GM12878 (cell line): ENCODE data around the gene MLF1. TPM values are rescaled to one million over a fixed set of nuclear protein-coding genes. Genes with fewer than 3 reads are reported as not detected.

ENCODE experiments used
- ATAC-seq: fragments of 200-7000 bp; cut with Tn5 transposase; 3 replicates; pipeline ENCODE4 v1.9.1; 2020; ENCODE audit warnings: mild to moderate bottlenecking, moderate library complexity
- BruUV-seq: library from RNA; stranded (reverse); fragments of 400-500 nt; replicated peaks from 2 replicates; lab custom pipeline; 2021; lab: Mats Ljungman, UMichigan
- CTCF ChIA-PET: fragments of 300-600 bp; sonication (Branson Sonifier 250); formaldehyde crosslinking; extraction: SDS; loops from one replicate; lab custom pipeline; 2021; ENCODE audit warnings: inconsistent platforms; lab: Yijun Ruan, JAX
- POLR2A ChIA-PET: fragments of 350-600 bp; formaldehyde crosslinking; extraction: SDS; loops from one replicate; lab custom pipeline; 2021; ENCODE audit warnings: inconsistent platforms; lab: Charles Lee
- RAD21 ChIA-PET: fragments of 300-600 bp; sonication (Branson Sonifier 250); formaldehyde crosslinking; loops from one replicate; lab custom pipeline; 2023; ENCODE audit warnings: antibody characterized with exemption; ENCODE audit not compliant: unreplicated experiment; lab: Charles Lee
- SMC1A ChIA-PET: fragments of 300-600 bp; sonication (Branson Sonifier 250); formaldehyde crosslinking; loops from one replicate; lab custom pipeline; 2023; ENCODE audit not compliant: unreplicated experiment, uncharacterized antibody; lab: Charles Lee
- DNase-seq: peaks from one replicate; pipeline ENCODE4 v3.0.0-alpha.2; 2011; ENCODE audit warnings: low read depth, low spot score
- FAIRE-seq: peaks from 3 replicates; lab custom pipeline; 2011; peaks lifted over from hg19 to GRCh38; lab: Jason Lieb, UNC
- H2AFZ ChIP-seq: 2 replicates; pipeline ENCODE4 v1.6.0; 2011; ENCODE audit warnings: low read depth, low read length, control low read depth; ENCODE audit not compliant: control insufficient read depth
- H3K27ac ChIP-seq: 2 replicates; pipeline ENCODE4 v1.5.1; 2011; ENCODE audit warnings: control low read depth; ENCODE audit not compliant: control insufficient read depth, insufficient read depth
- H3K27me3 ChIP-seq, 2 experiments: replicated peaks in 1 of 2; 2 replicates each; pipeline versions ENCODE4 v1.6.0 to v1.6.1; 2011; ENCODE audit warnings: low read length in 1 of 2; ENCODE audit not compliant: control insufficient read depth in 2 of 2, insufficient read depth in 2 of 2
- H3K36me3 ChIP-seq, 2 experiments: 2 replicates each; pipeline ENCODE4 v1.5.1; 2011; ENCODE audit warnings: low read length in 1 of 2; ENCODE audit not compliant: control insufficient read depth in 2 of 2, insufficient read depth in 2 of 2
- H3K4me1 ChIP-seq: 2 replicates; pipeline ENCODE4 v1.6.1; 2011; ENCODE audit warnings: mild to moderate bottlenecking, low read length, moderate library complexity, mixed read lengths; ENCODE audit not compliant: control insufficient read depth, insufficient read depth
- H3K4me2 ChIP-seq: 2 replicates; pipeline ENCODE4 v1.6.0; 2011; ENCODE audit warnings: control low read depth; ENCODE audit not compliant: control insufficient read depth, insufficient read depth
- H3K4me3 ChIP-seq: fragments of 200-600 bp; sonication (generic); 2 replicates; pipeline ENCODE4 v1.5.1; 2016
- H3K79me2 ChIP-seq: 2 replicates; pipeline ENCODE4 v1.6.0; 2011; ENCODE audit warnings: low read length; ENCODE audit not compliant: control insufficient read depth, insufficient read depth
- H3K9ac ChIP-seq: 2 replicates; pipeline ENCODE4 v1.8.0; 2011; ENCODE audit warnings: low read length, control low read depth, mixed read lengths; ENCODE audit not compliant: control insufficient read depth, insufficient read depth
- H3K9me3 ChIP-seq: replicated peaks from 3 replicates; pipeline ENCODE4 v1.5.1; 2011; ENCODE audit warnings: mild to moderate bottlenecking, low read length; ENCODE audit not compliant: control insufficient read depth, insufficient read depth
- H4K20me1 ChIP-seq: 2 replicates; pipeline ENCODE4 v1.6.0; 2011; ENCODE audit not compliant: control insufficient read depth, insufficient read depth
- ATF2 ChIP-seq: IDR thresholded peaks from 2 replicates; pipeline ENCODE4 v1.6.1; 2012; ENCODE audit warnings: low read length, inconsistent platforms
- CBFB ChIP-seq: IDR thresholded peaks from 2 replicates; pipeline ENCODE4 v1.6.1; 2016; ENCODE audit warnings: antibody characterized with exemption, low read depth
- ETV6 ChIP-seq, 2 experiments: fragments of 450-650 bp in 1 of 2; IDR thresholded peaks in 1 of 2; conservative IDR thresholded peaks in 1 of 2; 2 replicates each; pipeline ENCODE4 v1.6.1; 2014; ENCODE audit warnings: antibody characterized with exemption in 1 of 2, borderline replicate concordance in 1 of 2, low read depth in 1 of 2, mild to moderate bottlenecking in 1 of 2, moderate library complexity in 1 of 2
- FOXM1 ChIP-seq: IDR thresholded peaks from 2 replicates; pipeline ENCODE4 v1.6.1; 2012; ENCODE audit warnings: low read depth, mild to moderate bottlenecking, inconsistent platforms, low read length, moderate library complexity
- LARP7 ChIP-seq: fragments of 450-650 bp; IDR thresholded peaks from 2 replicates; pipeline ENCODE4 v1.6.1; 2017; ENCODE audit warnings: mild to moderate bottlenecking
- MTA2 ChIP-seq: fragments of 450-650 bp; IDR thresholded peaks from 2 replicates; pipeline ENCODE4 v1.6.1; 2016; ENCODE audit warnings: low read depth, mild to moderate bottlenecking, moderate library complexity
- NFIC ChIP-seq: IDR thresholded peaks from 2 replicates; pipeline ENCODE4 v1.6.1; 2012; ENCODE audit warnings: low read depth, mild to moderate bottlenecking, inconsistent platforms, low read length, moderate library complexity
- NFXL1 ChIP-seq: fragments of 450-650 bp; IDR thresholded peaks from 2 replicates; pipeline ENCODE4 v1.6.1; 2017; ENCODE audit warnings: antibody characterized with exemption, mild to moderate bottlenecking, borderline replicate concordance
- PAX5 ChIP-seq: IDR thresholded peaks from 2 replicates; pipeline ENCODE4 v1.6.1; 2011; ENCODE audit warnings: low read depth, low read length, borderline replicate concordance
- PAX8 ChIP-seq: fragments of 450-650 bp; IDR thresholded peaks from 2 replicates; pipeline ENCODE4 v1.6.1; 2017; ENCODE audit warnings: mild to moderate bottlenecking, moderate library complexity
- PBX3 ChIP-seq: IDR thresholded peaks from 2 replicates; pipeline ENCODE4 v1.6.1; 2011; ENCODE audit warnings: mild to moderate bottlenecking, low read depth, low read length, moderate library complexity; ENCODE audit not compliant: insufficient replicate concordance
- PML ChIP-seq: IDR thresholded peaks from 2 replicates; pipeline ENCODE4 v1.6.1; 2012; ENCODE audit warnings: low read length, inconsistent platforms
- RCOR1 ChIP-seq: conservative IDR thresholded peaks from 2 replicates; pipeline ENCODE4 v1.6.1; 2012; ENCODE audit warnings: low read depth, low read length, improper control_type of control experiment
- SUZ12 ChIP-seq: fragments of 200-600 bp; sonication (generic); IDR thresholded peaks from one replicate; pipeline ENCODE4 v1.6.1; 2018; ENCODE audit warnings: antibody characterized with exemption, mild to moderate bottlenecking; ENCODE audit not compliant: unreplicated experiment
- YBX1 ChIP-seq: fragments of 450-650 bp; IDR thresholded peaks from 2 replicates; pipeline ENCODE4 v1.6.1; 2016; ENCODE audit warnings: antibody characterized with exemption
- ZBED1 ChIP-seq: IDR thresholded peaks from 2 replicates; pipeline ENCODE4 v1.6.1; 2016; ENCODE audit warnings: borderline replicate concordance
- ZBTB4 ChIP-seq: fragments of 450-650 bp; formaldehyde crosslinking; IDR thresholded peaks from 2 replicates; pipeline ENCODE4 v1.4.0; 2022; ENCODE audit warnings: mild to moderate bottlenecking, moderate library complexity
- WGBS: methylation state at CpG from one replicate; pipeline ENCODE4 v1.1.6; 2016; ENCODE audit warnings: low lambda C conversion rate; ENCODE audit not compliant: insufficient replicate concordance, insufficient coverage; ENCODE audit errors: missing lambda C conversion rate; 5-methylcytosine and 5-hydroxymethylcytosine counted together
- in situ Hi-C: fragments of 300-500 bp; cut with MboI; formaldehyde crosslinking; loops from 9 replicates; pipeline ENCODE4 v1.14.3; 2018; ENCODE audit warnings: mixed read lengths
- intact Hi-C: fragments of 100-400 bp; cut with micrococcal nuclease; formaldehyde crosslinking; loops from one replicate; pipeline ENCODE4 v1.14.2; 2022; ENCODE audit not compliant: unreplicated experiment
- polyA plus RNA-seq, 11 experiments: library from polyadenylated mRNA; depleted of rRNA in 4 of 11; unstranded in 6 of 11; stranded (reverse) in 5 of 11; fragments of >200 nt; fragmentation: Nextera tagmentation in 4 of 11; fragmentation: Illumina TruSeq in 1 of 11; extraction: Ambion mirVana in 4 of 11; extraction: Trizol in 1 of 11; gene quantifications; 1 replicate in 1 of 11; 2 replicates in 10 of 11; pipeline versions ENCODE4 v1.2.1 to v1.2.3, GENCODE V29; 2011 to 2016; ENCODE audit warnings: inconsistent platforms in 2 of 11, missing spikeins in 2 of 11, low read depth in 1 of 11
- total RNA-seq, 4 experiments: library from RNA; depleted of rRNA in 3 of 4; stranded (reverse); fragments of >200 nt in 3 of 4; fragmentation: Illumina TruSeq in 1 of 4; extraction: Trizol in 1 of 4; gene quantifications; 2 replicates each; pipeline versions ENCODE4 v1.2.1 to v1.2.3, GENCODE V29; 2013 to 2021
- TF ChIP-seq, protein P1 (sequence below): fragments of 450-650 bp; IDR thresholded peaks from 2 replicates; pipeline ENCODE4 v1.6.1; 2017; ENCODE audit warnings: borderline replicate concordance
- TF ChIP-seq, protein P2 (sequence below): IDR thresholded peaks from 2 replicates; pipeline ENCODE4 v1.6.1; 2011; ENCODE audit warnings: low read depth, low read length, improper control_type of control experiment, borderline replicate concordance

MLF1 gene
- total and polyA plus RNA-seq, 10 of the 15 experiments (the other 5 are each of a cell fraction or from before 2014, with no cell fraction given): 0.19 to 0.69 (median 0.40) TPM; not detected in 2

- SMC1A ChIA-PET: no interaction called here
- Histone ChIP-seq H3K9ac (no peak overlapping the region), H4K20me1 (no peaks in the 10 kb centered on the region), H3K27me3 (no peaks in the 10 kb centered on the region), H3K9me3 (no peaks in the 10 kb centered on the region), H2AFZ (no peak overlapping the region), H3K4me2 (no peak overlapping the region), H3K36me3 (no peaks in the 10 kb centered on the region), H3K27ac (no peak overlapping the region), H3K4me3 (no peak overlapping the region), H3K4me1 (no peaks in the 10 kb centered on the region), H3K79me2 (no peaks in the 10 kb centered on the region)
- POLR2A ChIA-PET: no interaction called here
- in situ Hi-C loops: no loop called here
- intact Hi-C loops: no loop called here
- FAIRE-seq (peak; percentile 81), ATAC-seq (no peak), DNase-seq (no peak)
- no TSS peak for BruUV-seq
- RAD21 ChIA-PET: no interaction called here
- CTCF ChIA-PET: no interaction called here
- TF ChIP-seq LARP7: no peak
- TF ChIP-seq PBX3: no peak
- no peak for TF ChIP-seq ETV6 (conservative IDR thresholded peaks at IDR 0.05 in 1 of 2, IDR thresholded peaks at IDR 0.05 in 1 of 2; ENCODE audit: borderline replicate concordance in 1 of 2, low read depth in 1 of 2)
- no peak for TF ChIP-seq PAX5
- TF ChIP-seq, protein P1, sequence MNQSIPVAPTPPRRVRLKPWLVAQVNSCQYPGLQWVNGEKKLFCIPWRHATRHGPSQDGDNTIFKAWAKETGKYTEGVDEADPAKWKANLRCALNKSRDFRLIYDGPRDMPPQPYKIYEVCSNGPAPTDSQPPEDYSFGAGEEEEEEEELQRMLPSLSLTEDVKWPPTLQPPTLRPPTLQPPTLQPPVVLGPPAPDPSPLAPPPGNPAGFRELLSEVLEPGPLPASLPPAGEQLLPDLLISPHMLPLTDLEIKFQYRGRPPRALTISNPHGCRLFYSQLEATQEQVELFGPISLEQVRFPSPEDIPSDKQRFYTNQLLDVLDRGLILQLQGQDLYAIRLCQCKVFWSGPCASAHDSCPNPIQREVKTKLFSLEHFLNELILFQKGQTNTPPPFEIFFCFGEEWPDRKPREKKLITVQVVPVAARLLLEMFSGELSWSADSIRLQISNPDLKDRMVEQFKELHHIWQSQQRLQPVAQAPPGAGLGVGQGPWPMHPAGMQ: no peak
- no peak for TF ChIP-seq RCOR1
- no peak for TF ChIP-seq YBX1
- TF ChIP-seq PML: no peak
- TF ChIP-seq ATF2: no peak
- no peak for TF ChIP-seq CBFB
- no peak for TF ChIP-seq FOXM1
- TF ChIP-seq NFIC: no peak
- no peak for TF ChIP-seq ZBTB4
- TF ChIP-seq, protein P2, sequence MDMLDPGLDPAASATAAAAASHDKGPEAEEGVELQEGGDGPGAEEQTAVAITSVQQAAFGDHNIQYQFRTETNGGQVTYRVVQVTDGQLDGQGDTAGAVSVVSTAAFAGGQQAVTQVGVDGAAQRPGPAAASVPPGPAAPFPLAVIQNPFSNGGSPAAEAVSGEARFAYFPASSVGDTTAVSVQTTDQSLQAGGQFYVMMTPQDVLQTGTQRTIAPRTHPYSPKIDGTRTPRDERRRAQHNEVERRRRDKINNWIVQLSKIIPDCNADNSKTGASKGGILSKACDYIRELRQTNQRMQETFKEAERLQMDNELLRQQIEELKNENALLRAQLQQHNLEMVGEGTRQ: no peak
- no peak for TF ChIP-seq MTA2
- no peak for TF ChIP-seq ZBED1
- TF ChIP-seq SUZ12: no peak
- no peak for TF ChIP-seq PAX8
- no peak for TF ChIP-seq NFXL1
- 95% methylated on average over 2 of the region's 2 CpGs for WGBS
Observed at GRCh38 chr3:158535918-158536317, 35.1 kb upstream of the MLF1 start.
